Cerebellar cortex (tissue), 1 donor: ENCODE data around the gene JAK1.
"Not testable (repeated sequence)": the region's sequence is repeated elsewhere in the genome, so short reads cannot be mapped to it uniquely, and the experiment has no call there.

ENCODE experiments used
- DNase-seq: peaks from one replicate; pipeline ENCODE4 v3.0.0-alpha.2; 2015; ENCODE audit warnings: low spot score

JAK1 gene

DNA sequence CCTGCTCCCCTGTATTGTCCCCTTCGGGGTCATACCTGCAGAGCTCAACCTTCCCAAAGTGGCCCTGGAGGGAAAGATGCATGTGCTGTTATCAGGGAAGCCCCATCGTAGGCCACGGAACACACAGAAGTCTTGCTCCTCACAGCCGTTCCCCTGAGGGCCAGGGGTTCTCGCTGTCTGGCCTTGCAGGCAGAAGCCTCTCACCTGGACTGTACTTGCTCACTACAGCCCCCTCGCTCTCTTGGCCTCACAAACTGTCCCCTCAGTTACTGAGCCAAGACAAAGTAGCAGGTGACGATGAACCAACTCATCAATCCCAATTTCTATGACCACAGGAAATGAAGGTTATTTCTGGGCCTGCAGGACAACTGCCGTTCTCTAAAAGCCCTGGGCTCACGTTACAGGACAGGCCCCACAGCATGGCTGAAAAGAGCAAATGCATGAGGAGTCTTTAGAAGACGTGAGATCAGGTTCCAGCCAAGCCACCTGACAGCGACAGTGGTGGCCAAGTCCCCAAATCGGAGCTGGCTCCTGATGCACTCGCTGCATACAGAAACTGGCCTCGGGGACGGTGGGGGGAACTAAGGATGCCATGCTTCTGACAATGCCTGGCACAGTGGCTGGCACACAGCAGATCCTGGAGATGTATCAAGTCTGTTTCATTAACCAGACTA is 126.5 kb downstream of the JAK1 start:
- peak; percentile 85 for DNase-seq

GRCh38 chr1:64839261-64839660 is 127.1 kb downstream of the JAK1 start:
- DNase-seq: no peak

GRCh38 chr1:64838486-64838885 is 127.9 kb downstream of the JAK1 start:
- DNase-seq: no peak

- DNase-seq: no peak
Observed at GRCh38 chr1:64836802-64837201, 129.5 kb downstream of the JAK1 start.

- no peak for DNase-seq
Observed at GRCh38 chr1:64834734-64835133, 131.6 kb downstream of the JAK1 start.

DNA sequence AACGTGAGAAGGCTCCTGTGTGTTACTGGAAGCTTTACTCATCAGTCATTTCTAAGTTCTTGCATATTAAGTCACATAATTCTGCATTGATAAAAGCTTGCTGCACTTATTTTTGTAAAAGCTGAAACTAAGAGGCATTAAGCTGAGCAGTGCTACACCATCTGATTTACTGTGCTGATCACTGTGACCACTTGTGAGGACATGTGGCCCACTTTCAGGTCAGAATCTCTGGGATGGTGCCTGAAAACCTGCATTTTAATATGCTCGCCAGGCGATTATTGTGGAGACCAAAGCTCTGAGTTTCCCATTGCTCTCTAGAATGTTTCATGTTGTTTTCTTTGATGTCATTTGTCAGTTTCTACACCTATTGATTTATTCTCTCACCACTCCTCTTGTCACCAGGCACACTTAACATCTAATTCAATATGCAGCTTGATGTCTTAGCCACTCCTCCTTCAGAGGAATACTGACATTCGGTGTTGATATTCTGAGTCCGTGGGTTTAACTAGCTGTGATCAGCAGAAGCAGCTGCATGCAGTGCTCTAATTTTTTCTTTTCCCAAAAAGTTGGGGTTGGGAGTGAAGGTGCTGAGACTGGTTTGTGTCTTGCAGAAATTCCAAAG is 136.2 kb downstream of the JAK1 start:
- no peak for DNase-seq

- no peak for DNase-seq
Observed at GRCh38 chr1:64829411-64830029, 136.8 kb downstream of the JAK1 start.

DNA sequence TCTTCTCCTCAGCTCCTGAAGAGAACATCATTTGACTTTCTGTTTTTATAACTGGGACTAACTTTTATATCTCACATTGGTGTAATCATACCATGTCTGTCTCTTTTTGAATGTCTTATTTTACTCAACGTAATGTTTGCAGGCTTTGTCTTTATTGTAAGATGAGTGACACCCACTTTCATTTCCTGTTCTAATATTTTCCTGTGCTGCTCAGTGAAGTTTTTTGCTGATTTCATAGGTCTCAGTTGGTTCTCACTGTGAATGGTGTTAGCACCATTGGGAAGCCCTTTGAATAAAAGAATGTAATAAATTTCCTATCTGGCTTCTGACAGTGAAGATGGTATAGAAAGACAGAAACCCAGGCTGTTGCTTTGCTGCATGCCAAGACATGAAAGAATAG is 137.5 kb downstream of the JAK1 start:
- DNase-seq: no peak

DNA sequence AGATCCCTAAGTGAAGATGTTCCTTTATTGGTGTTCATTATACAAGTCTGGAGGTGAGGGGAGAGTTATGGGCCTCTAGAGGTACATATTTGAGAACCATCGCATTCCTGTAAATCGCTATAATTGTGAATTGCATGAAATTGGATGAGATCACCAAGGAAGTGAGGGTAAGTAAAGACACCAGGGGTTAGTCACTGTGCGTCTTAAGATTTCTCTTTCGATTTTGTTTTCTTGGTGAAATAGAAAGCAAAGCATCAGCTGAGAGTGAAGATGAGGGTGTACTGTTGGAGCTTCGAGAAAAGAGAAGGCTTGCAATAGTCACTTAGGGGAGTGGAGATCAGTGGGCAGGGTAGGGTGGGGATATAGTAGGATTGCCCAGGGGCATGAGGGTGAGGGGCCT is 139.4 kb downstream of the JAK1 start:
- DNase-seq: no peak

DNA sequence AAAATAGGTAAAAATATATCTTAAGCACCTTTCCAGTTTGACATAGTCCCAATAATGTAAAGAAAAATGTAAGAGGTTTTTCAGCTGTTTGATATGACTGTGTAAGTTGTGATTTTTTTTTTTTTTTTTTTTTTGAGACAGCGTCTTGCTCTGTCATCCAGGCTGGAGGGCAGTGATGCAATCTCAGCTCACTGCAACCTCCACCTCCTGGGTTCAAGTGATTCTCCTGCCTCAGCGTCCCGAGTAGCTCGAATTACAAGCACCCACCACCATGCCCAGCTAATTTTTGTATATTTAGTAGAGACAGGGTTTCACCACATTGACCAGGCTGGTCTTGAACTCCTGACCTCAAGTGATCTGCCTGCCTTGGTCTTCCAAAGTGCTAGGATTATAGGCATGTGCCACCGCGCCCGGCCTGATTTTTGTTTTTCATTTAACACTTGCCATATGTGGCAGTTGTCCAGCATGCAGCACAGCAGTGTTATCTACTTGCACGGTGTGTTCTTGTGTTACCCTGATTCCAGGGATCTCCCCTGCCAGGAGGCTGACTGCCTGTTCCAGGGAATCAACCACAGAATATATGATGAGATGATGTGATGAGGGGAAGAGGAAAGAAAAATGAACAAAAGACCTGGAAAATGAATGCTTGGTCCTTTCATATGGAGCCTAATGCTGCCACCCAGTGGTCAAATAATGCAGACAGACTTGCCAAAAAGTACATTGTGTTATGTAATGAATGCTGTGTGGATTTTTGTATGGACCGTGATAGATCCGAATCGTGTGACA is 142.5 kb downstream of the JAK1 start:
- peak; percentile 94 for DNase-seq

DNA sequence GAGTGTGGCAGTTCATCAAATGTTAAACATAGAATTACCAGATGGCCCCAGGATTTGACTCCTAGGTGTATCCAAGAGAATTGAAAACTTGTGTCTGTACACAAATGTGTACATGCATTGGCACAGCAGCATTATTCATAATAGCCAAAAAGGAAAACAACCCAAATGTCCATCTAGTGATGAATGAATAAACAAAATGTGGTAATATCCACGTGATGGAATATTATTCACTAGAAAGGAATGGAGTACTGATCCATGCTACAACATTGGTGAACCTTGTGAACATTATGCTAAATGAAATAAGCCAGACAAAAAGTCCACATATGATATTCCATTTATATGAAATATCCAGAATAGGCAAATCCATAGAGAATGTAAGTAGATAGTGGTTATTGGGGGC is 143.7 kb downstream of the JAK1 start:
- peak; percentile 18 for DNase-seq

GRCh38 chr1:64820572-64820971 is 145.8 kb downstream of the JAK1 start:
- DNase-seq: not testable (repeated sequence)

DNA sequence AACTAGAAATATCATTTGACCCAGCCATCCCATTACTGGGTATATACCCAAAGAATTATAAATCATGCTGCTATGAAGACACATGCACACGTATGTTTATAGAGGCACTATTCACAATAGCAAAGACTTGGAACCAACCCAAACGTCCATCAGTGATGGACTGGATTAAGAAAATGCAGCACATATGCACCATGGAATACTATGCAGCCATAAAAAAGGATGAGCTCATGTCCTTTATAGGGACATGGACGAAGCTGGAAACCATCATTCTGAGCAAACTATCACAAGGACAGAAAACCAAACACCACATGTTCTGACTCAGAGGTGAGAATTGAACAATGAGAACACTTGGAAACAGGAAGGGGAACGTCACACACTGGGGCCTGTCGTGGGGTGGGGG is 149.0 kb downstream of the JAK1 start:
- not testable (repeated sequence) for DNase-seq

- DNase-seq: no peak
Observed at GRCh38 chr1:64814427-64814826, 151.9 kb downstream of the JAK1 start.

GRCh38 chr1:64811131-64811530 is 155.2 kb downstream of the JAK1 start:
- DNase-seq: no peak

DNA sequence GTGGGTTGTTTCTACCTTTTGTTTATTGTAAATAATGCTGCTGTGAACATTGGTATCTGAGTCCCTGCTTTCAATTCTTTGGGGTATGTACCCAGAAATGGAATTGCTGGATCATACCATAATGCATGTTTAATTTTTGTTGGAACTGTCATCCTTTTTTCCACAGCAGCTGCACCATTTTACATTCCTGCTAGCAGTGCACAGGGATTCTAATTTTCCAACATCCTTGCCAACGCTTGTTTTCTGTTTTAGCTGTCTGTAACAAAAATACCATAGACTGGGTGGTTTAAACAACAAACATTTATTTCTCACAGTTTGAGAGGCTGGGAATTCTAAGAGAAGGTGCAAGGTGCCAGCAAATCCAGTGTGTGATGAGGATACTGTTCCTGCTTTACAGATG is 156.3 kb downstream of the JAK1 start:
- no peak for DNase-seq

DNA sequence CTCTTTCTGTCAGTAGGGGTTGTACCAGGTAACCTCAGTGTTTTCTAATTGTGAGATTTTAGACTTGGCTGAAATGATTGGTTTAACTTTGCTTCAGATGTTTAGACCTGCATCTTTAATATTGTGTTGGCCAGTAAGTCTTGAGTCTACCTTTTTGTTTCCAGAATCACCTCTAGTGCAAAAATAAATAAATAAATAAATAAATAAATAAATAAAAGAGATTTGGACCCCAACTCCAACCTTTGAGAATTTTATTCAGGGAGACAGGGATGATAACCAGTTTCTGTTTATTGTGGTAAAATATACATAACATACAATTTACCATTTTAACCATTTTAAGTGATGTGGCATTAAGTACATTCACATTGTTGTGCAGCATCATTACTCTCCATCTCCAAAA is 157.0 kb downstream of the JAK1 start:
- no peak for DNase-seq

GRCh38 chr1:64801851-64802523 is 164.4 kb downstream of the JAK1 start:
- no peak for DNase-seq

DNA sequence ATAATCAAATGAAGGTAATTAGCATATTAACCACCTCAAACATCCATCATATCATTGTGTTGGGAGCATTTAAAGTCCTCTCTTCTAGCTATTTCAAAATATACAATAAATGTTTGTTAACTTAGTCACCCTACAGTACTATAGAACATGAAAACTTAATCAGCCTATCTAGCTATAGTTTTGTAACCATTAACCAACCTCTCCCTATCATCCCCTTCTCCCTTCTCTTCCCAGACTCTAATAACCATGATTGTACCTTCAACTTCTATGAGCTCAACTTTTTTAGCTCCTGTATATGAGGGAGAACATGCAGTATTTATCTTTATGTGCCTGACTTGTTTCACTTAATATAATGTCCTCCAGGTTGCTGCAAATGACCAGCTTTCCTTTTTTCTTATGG is 167.5 kb downstream of the JAK1 start:
- no peak for DNase-seq

DNA sequence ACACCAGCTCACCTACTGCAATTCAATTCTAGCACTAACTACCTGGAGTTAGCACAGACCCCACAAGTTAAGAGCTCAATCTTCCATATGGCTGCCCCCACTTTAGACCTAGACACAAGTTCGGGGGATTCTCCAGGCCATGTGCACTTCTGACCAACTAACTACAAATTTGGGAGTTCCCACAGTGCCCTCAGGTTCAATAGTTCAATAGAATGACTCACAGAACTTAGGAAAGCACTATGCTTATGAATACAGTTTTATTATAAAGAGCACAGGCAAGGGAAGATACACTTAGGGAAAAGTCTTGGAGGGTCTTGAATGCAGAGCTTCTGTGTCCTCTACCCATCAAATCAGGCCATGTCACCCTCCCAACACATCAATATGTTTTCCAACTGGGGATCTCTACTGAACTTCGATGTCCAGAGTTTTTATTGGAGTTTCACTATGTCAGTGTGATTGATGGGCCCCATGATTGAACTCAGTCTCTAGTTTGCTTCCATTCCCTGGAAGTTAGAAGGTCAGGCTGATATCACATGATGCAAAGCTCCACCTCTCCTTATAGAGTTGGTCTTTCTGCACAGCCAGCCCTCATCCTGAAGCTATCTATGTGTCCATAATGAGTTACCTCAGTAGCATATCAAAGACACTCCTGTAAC is 175.4 kb downstream of the JAK1 start:
- DNase-seq: no peak
